ENCODE measurements around the gene C10orf53.
"Not testable (repeated sequence)": the region's sequence is repeated elsewhere in the genome, so short reads cannot be mapped to it uniquely, and the experiment has no call there.

Gene C10orf53

DNA sequence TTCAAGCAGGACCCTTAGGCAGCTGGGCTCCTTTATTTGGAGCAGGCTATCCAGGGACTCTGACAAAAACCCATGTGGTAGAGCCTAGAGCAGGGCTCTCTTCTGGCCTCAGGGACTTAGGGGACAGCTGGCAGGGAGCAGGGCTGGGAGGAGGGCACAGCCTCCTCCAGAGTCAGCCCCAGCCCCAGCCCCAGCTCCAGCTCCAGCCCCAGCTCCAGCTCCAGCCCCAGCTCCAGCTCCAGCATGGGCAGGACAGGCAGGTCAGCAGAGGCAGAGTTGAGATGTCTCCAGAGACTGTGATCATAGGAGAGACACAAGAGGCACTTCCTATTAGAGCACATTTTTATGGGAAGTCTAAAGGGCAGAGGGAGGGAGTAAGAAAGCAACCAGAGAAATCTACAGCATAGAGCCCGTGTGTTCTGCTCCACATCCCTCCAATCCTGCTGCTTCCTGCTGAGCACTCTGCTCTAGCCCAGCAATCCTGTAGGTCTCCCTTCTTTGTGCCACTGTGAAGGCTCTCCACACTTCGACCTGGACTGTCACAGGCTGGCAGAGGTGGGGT is 13.3 kb upstream of the C10orf53 start:
- DNase-seq (ENCODE audit: insufficient read length) (no peak), FAIRE-seq (no peak)
- TF ChIP-seq TAF1 (IDR thresholded peaks at IDR 0.05; ENCODE audit: borderline replicate concordance, low read depth, low read length) (no peak), POLR2AphosphoS5 (IDR thresholded peaks at IDR 0.05; ENCODE audit: low read depth, low read length) (no peak), POLR2A (IDR thresholded peaks at IDR 0.05; ENCODE audit: low read depth, low read length) (no peak)

DNA sequence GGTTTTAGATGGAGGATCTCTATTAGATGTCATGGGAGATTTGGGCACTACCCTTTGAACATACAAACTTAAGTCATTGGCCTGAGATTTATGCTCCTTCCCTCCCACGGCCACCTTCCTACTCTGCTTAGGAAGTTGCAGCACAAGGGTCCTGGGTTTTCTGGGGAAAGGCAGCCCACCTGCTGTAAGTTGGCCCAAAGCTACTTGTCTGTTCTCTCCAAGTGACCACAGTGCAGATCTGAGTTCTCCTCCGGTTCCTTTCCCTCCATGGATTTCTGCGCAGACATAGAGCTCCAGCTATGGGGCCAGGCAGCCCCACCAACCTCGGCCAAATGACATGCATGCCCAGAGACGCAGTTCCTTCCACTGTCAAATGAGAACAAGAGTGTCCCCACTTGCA is 12.8 kb upstream of the C10orf53 start:
- FAIRE-seq (no peak), DNase-seq (ENCODE audit: insufficient read length) (no peak)

DNA sequence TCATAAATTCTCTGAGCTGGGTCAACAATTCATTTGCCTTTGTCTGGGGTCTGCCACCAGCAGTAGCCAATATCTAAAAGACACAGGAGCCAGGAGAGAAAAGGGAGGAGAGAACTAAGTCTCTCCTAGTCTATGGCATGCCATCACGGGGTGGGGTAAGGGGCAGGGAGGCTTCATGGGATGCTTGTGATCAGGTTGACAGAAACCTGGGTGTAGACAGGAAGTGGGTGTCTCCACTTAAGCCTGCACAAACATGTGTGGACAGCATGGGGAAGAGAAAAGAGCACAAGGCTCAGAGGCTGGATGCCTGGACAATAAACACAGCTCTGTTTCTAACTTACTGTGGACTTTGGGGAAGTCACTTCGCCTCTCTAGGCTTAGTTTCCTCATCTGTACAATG is 11.5 kb upstream of the C10orf53 start:
- FAIRE-seq (no peak), DNase-seq (ENCODE audit: insufficient read length) (no peak)

More for the DNA sequence above, 12.8 kb upstream of the C10orf53 start:
- TF ChIP-seq POLR2A (IDR thresholded peaks at IDR 0.05; ENCODE audit: low read depth, low read length) = no peak
- TF ChIP-seq POLR2AphosphoS5 (IDR thresholded peaks at IDR 0.05; ENCODE audit: low read depth, low read length) = no peak
- TF ChIP-seq TAF1 (IDR thresholded peaks at IDR 0.05; ENCODE audit: borderline replicate concordance, low read depth, low read length) = no peak

DNA sequence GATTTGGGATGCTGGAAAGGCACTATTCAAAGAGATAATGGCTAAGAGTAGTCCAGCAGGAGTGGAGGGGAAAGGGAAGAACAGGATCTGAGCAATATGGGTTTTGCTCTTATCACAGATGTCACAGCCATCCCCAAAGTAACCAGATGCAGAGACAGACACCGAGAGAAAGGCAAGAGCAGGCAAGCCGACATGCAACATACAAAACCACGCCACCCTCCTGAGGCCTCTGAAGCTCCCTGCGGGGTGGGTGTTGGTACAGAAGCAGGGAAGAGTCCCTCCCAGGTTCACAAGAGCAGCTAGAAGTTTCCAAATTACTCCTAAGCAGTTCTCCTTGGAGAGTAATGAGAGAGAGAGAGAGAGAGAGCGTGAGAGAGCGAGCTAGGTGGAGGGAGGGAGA is 10.8 kb upstream of the C10orf53 start:
- FAIRE-seq = no peak
- TF ChIP-seq POLR2AphosphoS5 (IDR thresholded peaks at IDR 0.05; ENCODE audit: low read depth, low read length) (no peak), TAF1 (IDR thresholded peaks at IDR 0.05; ENCODE audit: borderline replicate concordance, low read depth, low read length) (no peak), POLR2A (IDR thresholded peaks at IDR 0.05; ENCODE audit: low read depth, low read length) (no peak)
- no peak for DNase-seq (ENCODE audit: insufficient read length)

More for the DNA sequence above, 11.5 kb upstream of the C10orf53 start:
- TF ChIP-seq POLR2A (IDR thresholded peaks at IDR 0.05; ENCODE audit: low read depth, low read length) = no peak
- TF ChIP-seq TAF1 (IDR thresholded peaks at IDR 0.05; ENCODE audit: borderline replicate concordance, low read depth, low read length) = no peak
- no peak for TF ChIP-seq POLR2AphosphoS5 (IDR thresholded peaks at IDR 0.05; ENCODE audit: low read depth, low read length)

DNA sequence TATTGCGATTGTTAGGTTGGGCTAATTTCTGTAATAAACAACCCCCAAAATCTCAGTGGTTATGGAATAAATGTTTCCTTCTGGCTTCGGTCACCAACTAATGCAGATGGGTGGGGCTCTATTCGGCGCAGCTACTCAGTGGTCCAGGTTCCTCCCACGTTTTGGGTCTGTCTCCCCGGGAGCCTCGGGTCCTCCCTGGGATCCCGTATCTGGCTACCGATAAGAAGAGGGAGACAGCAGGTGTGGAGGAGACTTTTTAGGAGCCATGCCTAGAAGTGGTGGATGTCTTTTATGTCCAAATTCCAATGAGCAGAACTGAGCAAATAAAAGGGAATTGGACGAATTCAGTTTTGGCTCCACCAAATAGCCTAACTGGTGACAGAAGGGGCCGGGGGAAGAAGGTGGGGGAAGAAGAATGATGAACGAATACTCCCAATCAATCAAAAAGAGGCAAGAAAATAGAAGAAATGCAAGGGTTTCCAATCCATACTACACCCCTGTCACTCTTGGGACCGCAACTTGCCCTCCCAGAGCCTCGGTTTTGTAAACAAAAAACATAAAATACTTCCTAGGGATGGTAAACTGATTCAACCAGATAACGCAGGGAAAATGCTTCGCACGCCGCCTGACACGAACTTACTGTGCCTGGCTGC is 498 bp upstream of the C10orf53 start:
- DNase-seq (ENCODE audit: insufficient read length) (no peak), FAIRE-seq (no peak)
- no peak for TF ChIP-seq TAF1 (IDR thresholded peaks at IDR 0.05; ENCODE audit: borderline replicate concordance, low read depth, low read length)
- no peak for TF ChIP-seq POLR2AphosphoS5 (IDR thresholded peaks at IDR 0.05; ENCODE audit: low read depth, low read length)
- TF ChIP-seq POLR2A (IDR thresholded peaks at IDR 0.05; ENCODE audit: low read depth, low read length) = no peak

DNA sequence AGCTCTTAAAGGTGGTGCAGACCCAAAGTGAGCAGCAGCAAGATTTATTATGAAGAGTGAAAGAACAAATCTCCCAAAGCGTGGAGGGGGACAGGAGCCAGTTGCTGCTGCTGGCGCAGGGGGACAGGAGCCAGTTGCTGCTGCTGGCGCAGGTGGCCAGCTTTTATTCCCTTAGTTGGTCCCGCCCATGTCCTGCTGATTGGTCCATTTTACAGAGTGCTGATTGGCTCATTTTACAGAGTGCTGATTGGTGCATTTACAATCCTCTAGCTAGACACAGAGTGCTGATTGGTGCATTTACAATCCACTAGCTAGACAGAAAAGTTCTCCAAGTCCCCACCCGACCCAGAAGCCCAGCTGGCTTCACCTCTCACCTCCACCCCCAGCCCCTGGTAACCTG is 3.0 kb downstream of the C10orf53 start:
- not testable (repeated sequence) for FAIRE-seq

DNA sequence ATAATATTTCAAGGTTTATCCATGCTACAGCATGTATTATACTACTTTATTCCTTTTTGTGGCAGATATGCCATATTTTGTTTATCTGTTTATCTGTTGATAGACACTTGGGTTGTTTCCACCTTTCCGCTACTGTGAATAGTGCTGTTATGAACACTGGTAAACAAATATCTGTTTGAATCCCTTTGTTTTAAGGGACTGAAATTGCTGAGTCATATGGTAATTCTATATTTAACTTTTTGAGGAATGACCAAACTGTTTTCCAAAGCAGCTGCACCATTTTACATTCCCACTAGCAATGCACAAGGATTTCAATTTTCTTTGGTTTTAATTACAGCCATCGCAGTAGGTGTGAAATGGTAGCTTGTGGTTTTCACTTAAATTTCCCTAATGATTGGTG is 3.4 kb downstream of the C10orf53 start:
- TF ChIP-seq POLR2A (IDR thresholded peaks at IDR 0.05; ENCODE audit: low read depth, low read length) (no peak), TAF1 (IDR thresholded peaks at IDR 0.05; ENCODE audit: borderline replicate concordance, low read depth, low read length) (no peak), POLR2AphosphoS5 (IDR thresholded peaks at IDR 0.05; ENCODE audit: low read depth, low read length) (no peak)
- FAIRE-seq = no peak
- DNase-seq (ENCODE audit: insufficient read length) = no peak

More for the DNA sequence above, 3.0 kb downstream of the C10orf53 start:
- not testable (repeated sequence) for DNase-seq (ENCODE audit: insufficient read length)

DNA sequence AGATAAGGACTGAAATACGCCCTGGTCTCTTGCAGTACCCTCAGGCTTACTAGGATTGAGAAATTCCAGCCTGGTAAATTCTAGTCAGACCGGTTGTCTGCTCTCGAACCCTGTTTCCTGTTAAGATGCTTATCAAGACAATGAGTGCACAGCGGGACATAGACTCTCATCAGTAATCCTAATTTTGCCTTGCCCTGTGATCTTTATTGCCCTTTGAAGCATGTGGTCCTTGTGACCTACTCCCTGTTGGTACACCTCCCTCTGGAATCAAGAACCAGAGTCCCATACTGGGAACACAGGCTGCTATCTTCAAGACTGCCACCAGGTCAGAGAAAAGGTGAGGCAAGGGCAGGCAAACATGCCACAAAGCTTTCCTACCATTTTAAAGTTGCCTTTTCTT is 7.2 kb downstream of the C10orf53 start:
- TF ChIP-seq POLR2A (IDR thresholded peaks at IDR 0.05; ENCODE audit: low read depth, low read length) = no peak
- no peak for TF ChIP-seq TAF1 (IDR thresholded peaks at IDR 0.05; ENCODE audit: borderline replicate concordance, low read depth, low read length)
- TF ChIP-seq POLR2AphosphoS5 (IDR thresholded peaks at IDR 0.05; ENCODE audit: low read depth, low read length) = no peak
- no peak for DNase-seq (ENCODE audit: insufficient read length)
- no peak for FAIRE-seq

DNA sequence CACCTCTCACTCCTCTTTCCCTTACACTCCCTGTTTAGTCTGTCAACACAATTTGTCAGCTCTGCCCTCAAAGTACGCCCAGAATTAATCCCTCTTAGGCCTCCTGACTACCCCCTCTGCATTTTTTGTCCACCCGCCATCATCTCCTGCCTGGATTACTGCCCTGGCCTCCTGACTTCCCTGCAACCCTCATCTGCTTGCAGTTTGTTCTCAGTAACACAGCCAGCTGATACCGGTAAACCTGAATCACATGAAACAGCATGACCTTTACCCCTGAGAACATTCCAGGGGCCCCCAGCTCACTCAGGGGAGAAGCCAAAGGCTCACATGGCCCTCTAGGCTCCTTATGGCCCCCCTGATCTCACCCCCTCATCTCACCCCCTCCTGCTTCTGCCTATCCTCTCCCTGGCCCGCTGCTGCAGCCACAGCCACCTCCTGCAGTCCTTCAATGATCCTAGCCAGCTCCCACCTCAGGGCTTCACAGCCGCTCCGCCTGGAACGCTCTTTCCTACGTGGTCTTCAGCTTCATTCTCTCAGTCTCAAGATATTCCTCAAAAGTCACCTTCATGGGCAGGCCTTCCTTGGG is 8.9 kb downstream of the C10orf53 start:
- TF ChIP-seq POLR2AphosphoS5 (IDR thresholded peaks at IDR 0.05; ENCODE audit: low read depth, low read length) = no peak
- TF ChIP-seq POLR2A (IDR thresholded peaks at IDR 0.05; ENCODE audit: low read depth, low read length) = no peak
- no peak for TF ChIP-seq TAF1 (IDR thresholded peaks at IDR 0.05; ENCODE audit: borderline replicate concordance, low read depth, low read length)
- FAIRE-seq = no peak
- DNase-seq (ENCODE audit: insufficient read length) = no peak

DNA sequence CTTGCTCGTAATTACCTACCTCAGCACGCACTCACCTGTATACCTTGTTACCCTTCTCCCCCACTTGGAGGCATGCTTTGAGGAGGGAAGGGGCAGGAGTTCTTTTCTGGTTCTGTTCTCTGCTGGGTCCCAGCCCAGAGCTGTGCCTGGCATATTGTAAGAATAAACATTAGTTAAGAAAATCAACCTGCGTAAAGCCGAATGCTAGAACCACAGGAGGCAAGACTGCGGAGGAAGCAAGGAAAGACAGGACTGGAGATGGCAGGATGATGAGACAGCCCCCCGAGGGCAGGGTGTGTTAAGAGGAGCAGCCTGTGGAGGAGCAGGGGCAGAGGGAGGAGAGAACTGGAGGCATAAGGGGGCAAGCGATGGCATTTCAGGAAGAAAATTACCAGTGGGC is 9.5 kb downstream of the C10orf53 start:
- DNase-seq (ENCODE audit: insufficient read length) = no peak
- no peak for TF ChIP-seq POLR2A (IDR thresholded peaks at IDR 0.05; ENCODE audit: low read depth, low read length)
- TF ChIP-seq TAF1 (IDR thresholded peaks at IDR 0.05; ENCODE audit: borderline replicate concordance, low read depth, low read length) = no peak
- TF ChIP-seq POLR2AphosphoS5 (IDR thresholded peaks at IDR 0.05; ENCODE audit: low read depth, low read length) = no peak
- no peak for FAIRE-seq

DNA sequence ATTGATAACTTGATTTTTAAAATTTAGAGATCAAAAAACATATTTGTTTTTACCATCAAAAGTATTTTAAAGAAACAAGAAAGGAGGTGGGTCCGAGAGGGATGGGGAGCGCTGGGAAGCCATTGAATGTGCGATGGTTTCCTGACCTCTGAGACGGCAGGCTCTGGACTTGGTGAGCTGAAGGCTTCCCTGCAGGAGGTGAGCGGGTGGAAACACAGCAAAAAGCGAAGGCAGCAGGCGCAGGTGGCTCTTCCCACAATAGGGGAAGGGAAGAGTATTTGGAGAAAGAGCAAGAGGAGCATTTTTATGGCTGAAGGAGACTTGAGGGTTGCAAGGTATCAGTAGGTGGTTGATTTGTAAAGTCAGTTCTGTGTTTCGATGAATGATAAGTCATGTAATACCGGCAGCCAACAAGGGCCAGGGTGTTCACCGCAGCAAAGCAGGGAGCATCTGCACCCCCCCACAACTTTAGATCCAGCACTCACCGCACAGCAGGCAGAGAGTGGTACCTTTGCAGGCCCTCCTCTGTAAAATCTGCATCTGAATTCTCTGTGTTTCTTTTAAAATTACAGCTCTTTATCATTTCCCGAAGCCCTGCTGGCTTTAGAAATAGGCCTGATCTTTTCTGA is 10.5 kb downstream of the C10orf53 start:
- no peak for DNase-seq (ENCODE audit: insufficient read length)
- FAIRE-seq = no peak
- TF ChIP-seq POLR2AphosphoS5 (IDR thresholded peaks at IDR 0.05; ENCODE audit: low read depth, low read length) (no peak), TAF1 (IDR thresholded peaks at IDR 0.05; ENCODE audit: borderline replicate concordance, low read depth, low read length) (no peak), POLR2A (IDR thresholded peaks at IDR 0.05; ENCODE audit: low read depth, low read length) (no peak)
